Vagina (tissue), 2 donors: Measurements from ENCODE around the gene NINL.

ENCODE experiments used
- CTCF ChIP-seq, 3 experiments: fragments of 450-650 bp in 2 of 3; fragments of 200-600 bp in 1 of 3; sonication (generic) in 1 of 3; IDR thresholded peaks; one replicate each; pipeline ENCODE4 v1.5.1; 2017 to 2019; ENCODE audit warnings: antibody characterized with exemption in 3 of 3, mild to moderate bottlenecking in 2 of 3, moderate library complexity in 2 of 3
- POLR2A ChIP-seq, 2 donors: fragments of 450-650 bp; IDR thresholded peaks; one replicate each; pipeline ENCODE4 v1.6.1; 2017; ENCODE audit warnings: antibody characterized with exemption in 2 of 2, mild to moderate bottlenecking in 2 of 2, moderate library complexity in 2 of 2
- POLR2AphosphoS5 ChIP-seq, 2 donors: sonication (generic); formaldehyde crosslinking; IDR thresholded peaks; one replicate each; pipeline ENCODE4 v1.9.0; 2017; ENCODE audit warnings: antibody characterized with exemption in 2 of 2, mild to moderate bottlenecking in 2 of 2, low read depth in 1 of 2; ENCODE audit not compliant: insufficient read depth in 1 of 2

GRCh38 chr20:25510202-25510601 lies 75.1 kb downstream of the NINL start:
- no peak for TF ChIP-seq CTCF (IDR thresholded peaks at IDR 0.05)
- no peak for TF ChIP-seq POLR2A (IDR thresholded peaks at IDR 0.05)
- no peak for TF ChIP-seq POLR2AphosphoS5 (IDR thresholded peaks at IDR 0.05; ENCODE audit: insufficient read depth in 1 of 2, low read depth in 1 of 2)
